Endodermal cell (in vitro differentiated cells): ENCODE data around the gene MYO1F. TPM values are rescaled to one million over a fixed set of nuclear protein-coding genes. Genes with fewer than 3 reads are reported as not detected.
"Not testable (repeated sequence)": the region's sequence is repeated elsewhere in the genome, so short reads cannot be mapped to it uniquely, and the experiment has no call there.

Experiments used
- DNase-seq: peaks from one replicate; pipeline ENCODE4 v3.0.0-alpha.2; 2017
- H3K27ac ChIP-seq: 2 replicates; pipeline ENCODE4 v1.5.1; 2013; ENCODE audit warnings: mild to moderate bottlenecking, low read depth, low read length, moderate library complexity
- H3K27me3 ChIP-seq: 2 replicates; pipeline ENCODE4 v1.6.1; 2013; ENCODE audit warnings: mild to moderate bottlenecking, low read length, moderate library complexity; ENCODE audit not compliant: insufficient read depth, control insufficient read depth, poor library complexity, severe bottlenecking
- H3K36me3 ChIP-seq: 2 replicates; pipeline ENCODE4 v1.7.0; 2013; ENCODE audit warnings: mild to moderate bottlenecking, low read length, moderate library complexity; ENCODE audit not compliant: control insufficient read depth, insufficient read depth
- H3K4me1 ChIP-seq: one replicate; pipeline ENCODE4 v1.7.0; 2013; ENCODE audit warnings: low read length; ENCODE audit not compliant: control insufficient read depth, insufficient read depth
- H3K4me3 ChIP-seq: 2 replicates; pipeline ENCODE4 v1.5.1; 2013; ENCODE audit warnings: mild to moderate bottlenecking, low read length, moderate library complexity
- H3K9ac ChIP-seq: 2 replicates; pipeline ENCODE4 v1.6.1; 2013; ENCODE audit warnings: mild to moderate bottlenecking, low read length, moderate library complexity; ENCODE audit not compliant: poor library complexity, severe bottlenecking; ENCODE audit errors: extremely low read depth
- H3K9me3 ChIP-seq: 2 replicates; pipeline ENCODE4 v1.6.1; 2013; ENCODE audit warnings: mild to moderate bottlenecking, low read length, moderate library complexity; ENCODE audit not compliant: control insufficient read depth
- H3K27ac Mint-ChIP-seq: 2 replicates; pipeline ENCODE4 v1.8.0; 2020; ENCODE audit warnings: mixed read lengths
- H3K27me3 Mint-ChIP-seq: 2 replicates; pipeline ENCODE4 v1.8.0; 2021; ENCODE audit warnings: mild to moderate bottlenecking, mixed read lengths; ENCODE audit not compliant: insufficient read depth
- H3K36me3 Mint-ChIP-seq: 2 replicates; pipeline ENCODE4 v1.8.0; 2020; ENCODE audit warnings: low read depth, mixed read lengths
- H3K4me1 Mint-ChIP-seq: 2 replicates; pipeline ENCODE4 v1.8.0; 2020; ENCODE audit warnings: mixed read lengths
- H3K4me3 Mint-ChIP-seq: 2 replicates; pipeline ENCODE4 v1.8.0; 2020; ENCODE audit warnings: mild to moderate bottlenecking, moderate library complexity, mixed read lengths
- H3K9me3 Mint-ChIP-seq: 2 replicates; pipeline ENCODE4 v1.8.0; 2020; ENCODE audit warnings: mild to moderate bottlenecking, mixed read lengths
- CTCF ChIP-seq: fragments of 200-600 bp; sonication (generic); conservative IDR thresholded peaks from 2 replicates; pipeline ENCODE4 v1.5.0; 2021; ENCODE audit warnings: antibody characterized with exemption, mild to moderate bottlenecking
- WGBS, 2 experiments: methylation state at CpG; one replicate each; pipeline versions ENCODE4 v1.1.5 to v1.1.7; 2013; ENCODE audit warnings: missing lambda C conversion rate in 2 of 2, mixed read lengths in 1 of 2; ENCODE audit not compliant: insufficient coverage in 1 of 2, insufficient read length in 1 of 2; 5-methylcytosine and 5-hydroxymethylcytosine counted together
- total RNA-seq, 2 donors: library from RNA; stranded (reverse); fragmentation: NEBNext Ultra II Directional in 1 of 2; extraction: Animal tissue kit (Norgen Biotek cat#: 25700) in 1 of 2; gene quantifications; 2 replicates in 1 of 2; 3 replicates in 1 of 2; pipeline ENCODE4 v1.2.1, GENCODE V29; 2021

MYO1F gene
- total RNA-seq, 2 donors from 2014 or later: 0.57 to 1.1 TPM

GRCh38 chr19:8567522-8568172, 9.6 kb downstream of the MYO1F start:
- H3K27ac Mint-ChIP-seq: no peak overlapping the region
- 95% methylated on average over 11 to 15 of the region's 15 CpGs for WGBS, 2 experiments
- DNase-seq: no peak
- H3K27me3 ChIP-seq: no peaks in the 10 kb centered on the region
- H3K27me3 Mint-ChIP-seq: peaks cover 3% of the 10 kb centered on the region
- H3K4me1 ChIP-seq: no peaks in the 10 kb centered on the region
- no peaks in the 10 kb centered on the region for H3K4me1 Mint-ChIP-seq
- H3K9ac ChIP-seq: no peak overlapping the region
- H3K27ac ChIP-seq: no peak overlapping the region
- no peaks in the 10 kb centered on the region for H3K36me3 ChIP-seq
- no peak for TF ChIP-seq CTCF
- no peaks in the 10 kb centered on the region for H3K9me3 Mint-ChIP-seq
- H3K9me3 ChIP-seq: no peaks in the 10 kb centered on the region
- H3K4me3 ChIP-seq: no peak overlapping the region
- H3K4me3 Mint-ChIP-seq: no peak overlapping the region
- H3K36me3 Mint-ChIP-seq: no peaks in the 10 kb centered on the region

GRCh38 chr19:8566855-8567254, 10.4 kb downstream of the MYO1F start:
- WGBS, 2 experiments: 88 to 89% methylated on average over 3 to 6 of the region's 7 CpGs
- no peak for TF ChIP-seq CTCF
- Mint-ChIP-seq H3K9me3 (no peaks in the 10 kb centered on the region), H3K36me3 (no peaks in the 10 kb centered on the region), H3K4me1 (no peaks in the 10 kb centered on the region), H3K4me3 (no peak overlapping the region), H3K27me3 (peaks cover 2% of the 10 kb centered on the region), H3K27ac (no peak overlapping the region)
- no peak for DNase-seq
- Histone ChIP-seq H3K36me3 (no peaks in the 10 kb centered on the region), H3K27ac (no peak overlapping the region), H3K27me3 (no peaks in the 10 kb centered on the region), H3K9ac (no peak overlapping the region), H3K9me3 (no peaks in the 10 kb centered on the region), H3K4me3 (no peak overlapping the region), H3K4me1 (no peaks in the 10 kb centered on the region)

- not testable (repeated sequence) for H3K36me3 ChIP-seq, H3K9me3 Mint-ChIP-seq, H3K4me3 Mint-ChIP-seq, DNase-seq, H3K27ac Mint-ChIP-seq, H3K9me3 ChIP-seq, H3K4me1 Mint-ChIP-seq, H3K4me3 ChIP-seq, H3K27me3 Mint-ChIP-seq, H3K27me3 ChIP-seq, H3K9ac ChIP-seq, H3K36me3 Mint-ChIP-seq, H3K27ac ChIP-seq, H3K4me1 ChIP-seq
- 90% methylated on average over 6 to 8 of the region's 8 CpGs for WGBS, 2 experiments
Observed at GRCh38 chr19:8564866-8565265, 12.4 kb downstream of the MYO1F start.
